DOHH2 (cell line): ENCODE data around the gene WDR70.
"Not testable (repeated sequence)": the region's sequence is repeated elsewhere in the genome, so short reads cannot be mapped to it uniquely, and the experiment has no call there.

Source experiments
- H3F3A ChIP-seq: fragments of 200-600 bp; sonication (generic), shearing (Covaris generic); 2 replicates; pipeline ENCODE4 v1.6.0; 2016; ENCODE audit warnings: antibody characterized with exemption, mild to moderate bottlenecking; ENCODE audit not compliant: control insufficient read depth, insufficient read depth
- H3K27ac ChIP-seq: fragments of 200-600 bp; sonication (generic); 2 replicates; pipeline ENCODE4 v1.5.1; 2014; ENCODE audit warnings: low read depth, mild to moderate bottlenecking, low read length, moderate library complexity
- H3K27me3 ChIP-seq: fragments of 200-600 bp; sonication (generic); 2 replicates; pipeline ENCODE4 v1.6.1; 2014; ENCODE audit warnings: mild to moderate bottlenecking, low read length, mixed read lengths; ENCODE audit not compliant: control insufficient read depth
- H3K36me3 ChIP-seq: fragments of 200-600 bp; sonication (generic); 2 replicates; pipeline ENCODE4 v1.6.1; 2014; ENCODE audit warnings: mild to moderate bottlenecking, low read length, moderate library complexity, mixed read lengths; ENCODE audit not compliant: control insufficient read depth
- H3K4me1 ChIP-seq: fragments of 200-600 bp; sonication (generic); 2 replicates; pipeline ENCODE4 v1.6.1; 2014; ENCODE audit warnings: mild to moderate bottlenecking, low read length, mixed read lengths; ENCODE audit not compliant: control insufficient read depth
- H3K4me2 ChIP-seq: fragments of 200-600 bp; sonication (generic); 2 replicates; pipeline ENCODE4 v1.6.0; 2014; ENCODE audit warnings: mild to moderate bottlenecking, low read length, moderate library complexity
- H3K4me3 ChIP-seq: fragments of 200-600 bp; sonication (generic); 2 replicates; pipeline ENCODE4 v1.5.1; 2014; ENCODE audit warnings: mild to moderate bottlenecking, low read length, mixed read lengths
- H3K79me2 ChIP-seq: fragments of 200-600 bp; sonication (generic); 2 replicates; pipeline ENCODE4 v1.6.1; 2014; ENCODE audit warnings: mild to moderate bottlenecking, low read length, mixed read lengths; ENCODE audit not compliant: control insufficient read depth
- H3K9me2 ChIP-seq: fragments of 200-600 bp; sonication (generic); replicated peaks from 2 replicates; pipeline ENCODE4 v1.6.1; 2014; ENCODE audit warnings: mild to moderate bottlenecking, low read length, mixed read lengths; ENCODE audit not compliant: control insufficient read depth
- H3K9me3 ChIP-seq: fragments of 200-600 bp; sonication (generic); 2 replicates; pipeline ENCODE4 v1.6.1; 2014; ENCODE audit warnings: antibody characterized with exemption, low read length, mixed read lengths; ENCODE audit not compliant: control insufficient read depth, insufficient read depth
- H4K20me1 ChIP-seq: fragments of 200-600 bp; sonication (generic); 2 replicates; pipeline ENCODE4 v1.6.0; 2014; ENCODE audit warnings: low read depth, mild to moderate bottlenecking, antibody characterized with exemption, low read length, moderate library complexity; ENCODE audit not compliant: control insufficient read depth, insufficient read depth
- EZH2phosphoT487 ChIP-seq: fragments of 200-600 bp; sonication (generic); IDR thresholded peaks from 2 replicates; pipeline ENCODE4 v1.6.1; 2017; ENCODE audit warnings: borderline replicate concordance, mild to moderate bottlenecking, antibody characterized with exemption, low read length, moderate library complexity, mixed read lengths
- TF ChIP-seq, protein P1 (sequence below): fragments of 200-600 bp; sonication (generic); IDR thresholded peaks from one replicate; pipeline ENCODE4 v1.5.1; 2014; ENCODE audit warnings: antibody characterized with exemption, mild to moderate bottlenecking, low read depth, low read length; ENCODE audit not compliant: poor library complexity, severe bottlenecking

The WDR70 gene

DNA sequence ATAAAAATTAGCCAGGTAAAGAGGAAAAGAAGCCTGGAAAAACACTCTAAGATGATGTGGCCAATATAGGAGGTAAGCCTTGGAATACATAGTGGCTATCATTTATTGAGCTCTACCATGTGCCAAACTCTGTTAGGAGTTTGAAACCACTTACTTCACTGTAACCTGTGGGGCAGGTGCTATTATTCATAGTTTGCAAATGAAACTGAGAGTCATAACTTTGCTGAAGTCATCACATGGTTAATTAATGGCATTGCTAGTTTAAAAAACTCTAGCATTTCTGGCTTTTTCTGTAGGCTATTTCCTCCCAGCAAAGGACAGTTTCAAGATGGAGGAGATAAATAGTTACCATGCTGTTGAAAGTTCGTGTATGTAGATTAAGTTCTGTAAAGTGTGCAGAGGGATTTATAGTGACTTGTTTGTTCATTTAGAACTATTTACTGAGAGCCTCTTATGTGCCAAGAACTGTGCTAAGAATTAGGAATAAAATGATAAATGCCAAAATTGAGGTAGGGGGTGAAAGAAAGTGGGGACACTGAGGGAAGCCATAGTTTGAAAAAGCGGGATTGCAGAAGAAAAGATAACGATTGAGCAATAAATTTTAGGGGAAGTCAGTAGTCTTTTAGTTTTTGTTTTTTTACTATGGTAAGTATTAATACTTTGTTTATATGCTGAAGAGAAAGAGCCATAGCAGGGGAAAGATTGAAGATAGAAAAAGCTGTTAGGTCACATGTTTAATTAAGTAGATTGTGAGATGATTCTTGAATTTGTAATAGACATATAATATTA, 57.2 kb downstream of the WDR70 start:
- no peaks in the 10 kb centered on the region for H3K9me2 ChIP-seq
- H3K27me3 ChIP-seq, result no peaks in the 10 kb centered on the region
- no peaks in the 10 kb centered on the region for H3K4me1 ChIP-seq
- H4K20me1 ChIP-seq, result no peaks in the 10 kb centered on the region
- H3K4me2 ChIP-seq, result no peak overlapping the region
- H3K4me3 ChIP-seq, result no peak overlapping the region
- no peak for TF ChIP-seq EZH2phosphoT487
- TF ChIP-seq, protein P1, sequence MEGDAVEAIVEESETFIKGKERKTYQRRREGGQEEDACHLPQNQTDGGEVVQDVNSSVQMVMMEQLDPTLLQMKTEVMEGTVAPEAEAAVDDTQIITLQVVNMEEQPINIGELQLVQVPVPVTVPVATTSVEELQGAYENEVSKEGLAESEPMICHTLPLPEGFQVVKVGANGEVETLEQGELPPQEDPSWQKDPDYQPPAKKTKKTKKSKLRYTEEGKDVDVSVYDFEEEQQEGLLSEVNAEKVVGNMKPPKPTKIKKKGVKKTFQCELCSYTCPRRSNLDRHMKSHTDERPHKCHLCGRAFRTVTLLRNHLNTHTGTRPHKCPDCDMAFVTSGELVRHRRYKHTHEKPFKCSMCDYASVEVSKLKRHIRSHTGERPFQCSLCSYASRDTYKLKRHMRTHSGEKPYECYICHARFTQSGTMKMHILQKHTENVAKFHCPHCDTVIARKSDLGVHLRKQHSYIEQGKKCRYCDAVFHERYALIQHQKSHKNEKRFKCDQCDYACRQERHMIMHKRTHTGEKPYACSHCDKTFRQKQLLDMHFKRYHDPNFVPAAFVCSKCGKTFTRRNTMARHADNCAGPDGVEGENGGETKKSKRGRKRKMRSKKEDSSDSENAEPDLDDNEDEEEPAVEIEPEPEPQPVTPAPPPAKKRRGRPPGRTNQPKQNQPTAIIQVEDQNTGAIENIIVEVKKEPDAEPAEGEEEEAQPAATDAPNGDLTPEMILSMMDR, result no peak
- H3K36me3 ChIP-seq, result 0 out of 2 replicates have a peak, but pooled peaks cover 2% of the 10 kb centered on the region
- no peaks in the 10 kb centered on the region for H3F3A ChIP-seq
- H3K79me2 ChIP-seq, result no peaks in the 10 kb centered on the region
- H3K27ac ChIP-seq, result no peak overlapping the region
- no peaks in the 10 kb centered on the region for H3K9me3 ChIP-seq

DNA sequence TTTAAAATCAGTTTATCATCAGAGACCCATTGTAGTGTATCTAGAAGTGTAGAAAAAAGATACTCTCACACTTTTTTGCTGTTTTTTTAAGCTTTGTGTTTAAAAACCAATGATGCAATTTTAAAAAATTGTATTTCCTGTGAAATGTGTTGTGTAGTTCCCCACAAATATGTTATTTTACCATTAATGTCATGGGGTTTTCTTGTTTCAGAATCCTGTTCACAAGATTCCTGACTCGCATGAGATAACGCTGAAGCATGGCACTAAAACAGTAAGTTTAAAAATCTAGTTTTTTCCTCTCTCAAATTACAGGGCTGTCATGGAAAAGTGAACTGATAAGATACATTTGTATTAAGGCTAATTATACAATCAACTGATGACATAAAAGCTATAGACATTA, 58.6 kb downstream of the WDR70 start:
- Histone ChIP-seq H3K4me2 (no peak overlapping the region), H4K20me1 (no peaks in the 10 kb centered on the region)
- TF ChIP-seq EZH2phosphoT487, result no peak
- TF ChIP-seq, protein P1, result no peak

DNA sequence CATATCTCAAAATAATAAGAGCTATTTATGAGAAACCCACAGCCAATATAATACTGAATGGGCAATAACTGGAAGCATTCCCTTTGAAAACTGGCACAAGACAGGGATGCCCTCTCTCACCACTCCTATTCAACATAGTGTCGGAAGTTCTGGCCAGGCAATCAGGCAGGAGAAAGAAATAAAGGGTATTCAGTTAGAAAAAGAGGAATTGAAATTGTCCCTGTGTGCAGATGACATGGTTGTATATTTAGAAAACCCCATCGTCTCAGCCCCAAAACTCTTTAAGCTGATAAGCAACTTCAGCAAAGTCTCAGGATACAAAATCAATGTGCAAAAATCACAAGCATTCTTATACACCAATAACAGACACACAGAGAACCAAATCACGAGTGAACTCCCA, 66.7 kb downstream of the WDR70 start:
- H3K79me2 ChIP-seq, H3K9me3 ChIP-seq, H3K9me2 ChIP-seq, H3K4me3 ChIP-seq, H4K20me1 ChIP-seq, H3K36me3 ChIP-seq, H3K27me3 ChIP-seq, H3K27ac ChIP-seq, H3F3A ChIP-seq: not testable (repeated sequence)
- Histone ChIP-seq H3K4me2 (peak overlapping the region; percentile 30), H3K4me1 (peaks cover 15% of the 10 kb centered on the region)

More for the DNA sequence above, 58.6 kb downstream of the WDR70 start:
- no peak overlapping the region for H3K4me3 ChIP-seq
- H3F3A ChIP-seq, result no peaks in the 10 kb centered on the region
- no peaks in the 10 kb centered on the region for H3K9me3 ChIP-seq
- H3K9me2 ChIP-seq, result no peaks in the 10 kb centered on the region
- no peaks in the 10 kb centered on the region for H3K27me3 ChIP-seq
- H3K27ac ChIP-seq, result no peak overlapping the region
- no peaks in the 10 kb centered on the region for H3K79me2 ChIP-seq
- no peaks in the 10 kb centered on the region for H3K4me1 ChIP-seq
- H3K36me3 ChIP-seq, result 0 out of 2 replicates have a peak, but pooled peaks cover 2% of the 10 kb centered on the region

DNA sequence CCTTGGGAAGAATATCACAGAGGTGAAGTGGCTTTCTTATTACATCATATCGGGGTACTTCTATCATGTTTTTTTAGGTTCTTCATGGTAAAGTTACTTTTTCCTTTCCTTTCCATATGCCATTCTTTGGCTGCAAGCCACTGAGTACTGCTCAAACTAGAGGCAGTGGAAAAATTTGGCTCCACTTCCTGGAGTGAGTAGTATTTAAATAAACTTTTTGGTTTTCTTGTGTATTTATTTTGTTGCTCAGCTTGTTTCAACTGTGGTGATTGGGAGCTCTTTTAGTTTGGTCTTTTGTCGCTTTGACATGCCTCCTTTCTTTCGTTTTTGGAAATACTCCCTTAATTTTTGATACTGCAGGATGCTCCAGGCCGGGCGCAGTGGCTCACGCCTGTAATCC, 69.8 kb downstream of the WDR70 start:
- Histone ChIP-seq H3K27me3 (no peaks in the 10 kb centered on the region), H3K4me2 (no peak overlapping the region), H3K4me3 (no peak overlapping the region), H3K36me3 (peaks cover 9% of the 10 kb centered on the region), H3K27ac (no peak overlapping the region), H3F3A (no peaks in the 10 kb centered on the region), H3K4me1 (peaks cover 15% of the 10 kb centered on the region), H4K20me1 (no peaks in the 10 kb centered on the region), H3K9me2 (no peaks in the 10 kb centered on the region), H3K9me3 (no peaks in the 10 kb centered on the region), H3K79me2 (no peaks in the 10 kb centered on the region)
- no peak for TF ChIP-seq EZH2phosphoT487
- TF ChIP-seq, protein P1, result no peak

DNA sequence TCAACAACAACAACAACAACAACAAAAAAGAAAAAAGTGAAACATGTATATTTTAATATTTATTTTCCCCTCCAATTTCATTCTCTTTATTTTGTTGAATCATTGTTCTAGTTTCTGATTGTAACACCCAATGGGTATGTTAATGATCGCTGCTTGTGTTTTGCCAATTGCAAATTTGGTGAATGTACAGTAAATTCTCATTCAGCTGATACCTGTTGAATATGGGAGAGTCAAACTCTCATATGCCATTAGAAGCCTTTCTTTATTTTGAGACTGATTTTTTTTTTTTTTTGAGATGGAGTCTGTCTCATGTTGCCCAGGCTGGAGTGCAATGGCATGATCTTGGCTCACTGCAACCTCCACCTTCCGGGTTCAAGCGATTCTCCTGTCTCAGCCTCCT, 72.9 kb downstream of the WDR70 start:
- not testable (repeated sequence) for H4K20me1 ChIP-seq, H3K27me3 ChIP-seq, H3K4me2 ChIP-seq, H3K4me1 ChIP-seq, H3K9me2 ChIP-seq, H3K4me3 ChIP-seq, H3K79me2 ChIP-seq, H3K36me3 ChIP-seq, H3K27ac ChIP-seq, H3F3A ChIP-seq, H3K9me3 ChIP-seq

DNA sequence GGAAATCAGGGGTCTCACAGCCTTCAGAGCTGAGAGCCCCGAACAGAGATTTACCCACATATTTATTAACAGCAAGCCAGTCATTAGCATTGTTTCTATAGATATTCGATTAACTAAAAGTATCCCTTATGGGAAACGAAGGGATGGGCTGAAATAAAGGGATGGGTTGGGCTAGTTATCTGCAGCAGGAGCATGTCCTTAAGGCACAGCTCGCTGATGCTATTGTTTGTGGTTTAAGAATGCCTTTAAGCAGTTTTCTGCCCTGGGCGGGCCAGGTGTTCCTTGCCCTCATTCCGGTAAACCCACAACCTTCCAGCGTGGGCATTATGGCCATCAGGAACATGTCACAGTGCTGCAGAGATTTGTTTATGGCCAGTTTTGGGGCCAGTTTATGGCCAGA, 74.1 kb downstream of the WDR70 start:
- not testable (repeated sequence) for H3K4me1 ChIP-seq, H3K9me2 ChIP-seq, H3K27me3 ChIP-seq, H3K4me2 ChIP-seq, H3K9me3 ChIP-seq, H3F3A ChIP-seq, H3K79me2 ChIP-seq, H4K20me1 ChIP-seq, H3K4me3 ChIP-seq, H3K36me3 ChIP-seq, H3K27ac ChIP-seq
